OCI-LY1 (cell line): Measurements from ENCODE around the gene TBC1D16.

Source experiments
- H2AFZ ChIP-seq: fragments of 200-600 bp; sonication (generic), shearing (Covaris generic); 2 replicates; pipeline ENCODE4 v1.6.0; 2014; ENCODE audit warnings: antibody characterized with exemption, mild to moderate bottlenecking, low read length
- H3F3A ChIP-seq: fragments of 200-600 bp; sonication (generic), shearing (Covaris generic); 2 replicates; pipeline ENCODE4 v1.6.0; 2014; ENCODE audit warnings: mild to moderate bottlenecking, antibody characterized with exemption, low read length, moderate library complexity; ENCODE audit not compliant: insufficient read depth
- H3K27ac ChIP-seq: fragments of 200-600 bp; sonication (generic); 2 replicates; pipeline ENCODE4 v1.5.1; 2014; ENCODE audit warnings: low read length, mixed run types, mild to moderate bottlenecking, low read depth; ENCODE audit not compliant: poor library complexity, severe bottlenecking
- H3K27me3 ChIP-seq: fragments of 200-600 bp; sonication (generic); 2 replicates; pipeline ENCODE4 v1.6.0; 2014; ENCODE audit warnings: antibody characterized with exemption, mild to moderate bottlenecking, low read length, moderate library complexity; ENCODE audit not compliant: insufficient read depth
- H3K36me3 ChIP-seq: fragments of 200-600 bp; sonication (generic); 2 replicates; pipeline ENCODE4 v1.6.1; 2014; ENCODE audit warnings: mild to moderate bottlenecking, antibody characterized with exemption, low read length, moderate library complexity, mixed read lengths; ENCODE audit not compliant: insufficient read depth
- H3K4me1 ChIP-seq: fragments of 200-600 bp; sonication (generic); 2 replicates; pipeline ENCODE4 v1.5.1; 2014; ENCODE audit warnings: mild to moderate bottlenecking, low read length, moderate library complexity; ENCODE audit not compliant: insufficient read depth, severe bottlenecking
- H3K4me2 ChIP-seq: fragments of 200-600 bp; sonication (generic), shearing (Covaris generic); 2 replicates; pipeline ENCODE4 v1.6.1; 2014; ENCODE audit warnings: low read length
- H3K4me3 ChIP-seq: fragments of 200-600 bp; sonication (generic); 2 replicates; pipeline ENCODE4 v1.5.1; 2014; ENCODE audit warnings: low read length, low read depth, mild to moderate bottlenecking, mixed read lengths; ENCODE audit not compliant: poor library complexity, severe bottlenecking
- H3K79me2 ChIP-seq: fragments of 200-600 bp; shearing (Covaris generic); 2 replicates; pipeline ENCODE4 v1.6.1; 2016; ENCODE audit warnings: mixed run types, low read length, mixed read lengths; ENCODE audit not compliant: insufficient read depth
- H3K9ac ChIP-seq: fragments of 200-600 bp; sonication (generic), shearing (Covaris generic); 2 replicates; pipeline ENCODE4 v1.6.1; 2014; ENCODE audit warnings: mild to moderate bottlenecking, low read length, mixed read lengths
- H3K9me2 ChIP-seq: fragments of 200-600 bp; sonication (generic), shearing (Covaris generic); 2 replicates; pipeline ENCODE4 v1.6.1; 2014; ENCODE audit warnings: low read depth, mild to moderate bottlenecking, low read length, mixed read lengths
- H3K9me3 ChIP-seq: fragments of 200-600 bp; shearing (Covaris generic); 2 replicates; pipeline ENCODE4 v1.6.1; 2014; ENCODE audit warnings: low read length, mixed read lengths
- H4K20me1 ChIP-seq: fragments of 200-600 bp; sonication (generic), shearing (Covaris generic); 2 replicates; pipeline ENCODE4 v1.6.0; 2016; ENCODE audit warnings: mild to moderate bottlenecking, low read length; ENCODE audit not compliant: insufficient read depth
- EZH2 ChIP-seq: fragments of 200-600 bp; sonication (generic), shearing (Covaris generic); IDR thresholded peaks from 2 replicates; pipeline ENCODE4 v1.8.0; 2017; ENCODE audit warnings: borderline replicate concordance, mixed run types, mild to moderate bottlenecking, antibody characterized with exemption, low read length, moderate library complexity, mixed read lengths
- TF ChIP-seq, protein P1 (sequence below): fragments of 200-600 bp; sonication (generic), shearing (Covaris generic); IDR thresholded peaks from 2 replicates; pipeline ENCODE4 v1.5.1; 2017; ENCODE audit warnings: mild to moderate bottlenecking, antibody characterized with exemption, low read length, moderate library complexity, mixed read lengths

The TBC1D16 gene

DNA sequence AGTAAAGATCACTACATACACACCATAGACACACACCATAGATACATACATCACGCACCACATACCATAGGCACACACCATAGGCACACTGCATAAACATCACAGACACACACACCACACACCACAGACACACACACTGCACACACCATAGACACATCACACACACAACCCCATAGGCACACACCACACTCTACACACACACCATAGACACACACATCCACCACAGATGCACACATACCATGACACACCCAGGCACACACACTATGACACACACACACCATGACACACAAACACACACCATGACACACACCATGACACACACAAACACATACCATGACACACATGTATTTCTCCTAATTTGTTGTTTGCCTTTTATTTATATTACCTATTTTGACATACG, 14.1 kb downstream of the TBC1D16 start:
- Histone ChIP-seq H3K4me2 (no peak overlapping the region), H3K79me2 (no peaks in the 10 kb centered on the region), H3F3A (no peaks in the 10 kb centered on the region), H4K20me1 (no peaks in the 10 kb centered on the region), H3K27ac (no peak overlapping the region), H3K27me3 (no peaks in the 10 kb centered on the region), H3K36me3 (no peaks in the 10 kb centered on the region), H3K9ac (no peak overlapping the region), H3K4me3 (no peak overlapping the region), H3K4me1 (no peaks in the 10 kb centered on the region), H2AFZ (no peak overlapping the region), H3K9me3 (no peaks in the 10 kb centered on the region), H3K9me2 (no peaks in the 10 kb centered on the region)
- TF ChIP-seq, protein P1, sequence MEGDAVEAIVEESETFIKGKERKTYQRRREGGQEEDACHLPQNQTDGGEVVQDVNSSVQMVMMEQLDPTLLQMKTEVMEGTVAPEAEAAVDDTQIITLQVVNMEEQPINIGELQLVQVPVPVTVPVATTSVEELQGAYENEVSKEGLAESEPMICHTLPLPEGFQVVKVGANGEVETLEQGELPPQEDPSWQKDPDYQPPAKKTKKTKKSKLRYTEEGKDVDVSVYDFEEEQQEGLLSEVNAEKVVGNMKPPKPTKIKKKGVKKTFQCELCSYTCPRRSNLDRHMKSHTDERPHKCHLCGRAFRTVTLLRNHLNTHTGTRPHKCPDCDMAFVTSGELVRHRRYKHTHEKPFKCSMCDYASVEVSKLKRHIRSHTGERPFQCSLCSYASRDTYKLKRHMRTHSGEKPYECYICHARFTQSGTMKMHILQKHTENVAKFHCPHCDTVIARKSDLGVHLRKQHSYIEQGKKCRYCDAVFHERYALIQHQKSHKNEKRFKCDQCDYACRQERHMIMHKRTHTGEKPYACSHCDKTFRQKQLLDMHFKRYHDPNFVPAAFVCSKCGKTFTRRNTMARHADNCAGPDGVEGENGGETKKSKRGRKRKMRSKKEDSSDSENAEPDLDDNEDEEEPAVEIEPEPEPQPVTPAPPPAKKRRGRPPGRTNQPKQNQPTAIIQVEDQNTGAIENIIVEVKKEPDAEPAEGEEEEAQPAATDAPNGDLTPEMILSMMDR, result no peak
- no peak for TF ChIP-seq EZH2

- H2AFZ ChIP-seq, result no peak overlapping the region
- no peak overlapping the region for H3K9ac ChIP-seq
- H3K27me3 ChIP-seq, result peaks cover 9% of the 10 kb centered on the region; the same call in 1 of the 2 replicates
- H3K4me1 ChIP-seq, result no peaks in the 10 kb centered on the region
- no peak overlapping the region for H3K4me3 ChIP-seq
- no peak overlapping the region for H3K4me2 ChIP-seq
- TF ChIP-seq EZH2, result no peak
- TF ChIP-seq, protein P1, result no peak
- peaks cover 3% of the 10 kb centered on the region; the same call in 1 of the 2 replicates for H3K9me3 ChIP-seq
- H3K36me3 ChIP-seq, result no peaks in the 10 kb centered on the region; the same call in 1 of the 2 replicates
- H3K27ac ChIP-seq, result no peak overlapping the region
- H3F3A ChIP-seq, result no peaks in the 10 kb centered on the region
- H3K79me2 ChIP-seq, result no peaks in the 10 kb centered on the region
- H3K9me2 ChIP-seq, result no peaks in the 10 kb centered on the region
- no peaks in the 10 kb centered on the region for H4K20me1 ChIP-seq
These were observed 16.6 kb downstream of the TBC1D16 start for GRCh38 chr17:80018917-80019651.

- no peaks in the 10 kb centered on the region for H4K20me1 ChIP-seq
- H3K79me2 ChIP-seq, result no peaks in the 10 kb centered on the region
- H3K27ac ChIP-seq, result no peak overlapping the region
- H3K9me3 ChIP-seq, result peaks cover 3% of the 10 kb centered on the region; the same call in 1 of the 2 replicates
- TF ChIP-seq, protein P1, result no peak
- TF ChIP-seq EZH2, result no peak
- H3K4me3 ChIP-seq, result no peak overlapping the region
- H3K4me1 ChIP-seq, result no peaks in the 10 kb centered on the region
- H3K9me2 ChIP-seq, result no peaks in the 10 kb centered on the region
- no peak overlapping the region for H2AFZ ChIP-seq
- no peaks in the 10 kb centered on the region; the same call in 1 of the 2 replicates for H3K36me3 ChIP-seq
- H3K27me3 ChIP-seq, result peaks cover 21% of the 10 kb centered on the region
- no peaks in the 10 kb centered on the region for H3F3A ChIP-seq
- H3K4me2 ChIP-seq, result no peak overlapping the region
- no peak overlapping the region for H3K9ac ChIP-seq
These were observed 18.3 kb downstream of the TBC1D16 start for GRCh38 chr17:80017226-80018010.
